ENCODE measurements around the gene MLANA.

Gene MLANA

DNA sequence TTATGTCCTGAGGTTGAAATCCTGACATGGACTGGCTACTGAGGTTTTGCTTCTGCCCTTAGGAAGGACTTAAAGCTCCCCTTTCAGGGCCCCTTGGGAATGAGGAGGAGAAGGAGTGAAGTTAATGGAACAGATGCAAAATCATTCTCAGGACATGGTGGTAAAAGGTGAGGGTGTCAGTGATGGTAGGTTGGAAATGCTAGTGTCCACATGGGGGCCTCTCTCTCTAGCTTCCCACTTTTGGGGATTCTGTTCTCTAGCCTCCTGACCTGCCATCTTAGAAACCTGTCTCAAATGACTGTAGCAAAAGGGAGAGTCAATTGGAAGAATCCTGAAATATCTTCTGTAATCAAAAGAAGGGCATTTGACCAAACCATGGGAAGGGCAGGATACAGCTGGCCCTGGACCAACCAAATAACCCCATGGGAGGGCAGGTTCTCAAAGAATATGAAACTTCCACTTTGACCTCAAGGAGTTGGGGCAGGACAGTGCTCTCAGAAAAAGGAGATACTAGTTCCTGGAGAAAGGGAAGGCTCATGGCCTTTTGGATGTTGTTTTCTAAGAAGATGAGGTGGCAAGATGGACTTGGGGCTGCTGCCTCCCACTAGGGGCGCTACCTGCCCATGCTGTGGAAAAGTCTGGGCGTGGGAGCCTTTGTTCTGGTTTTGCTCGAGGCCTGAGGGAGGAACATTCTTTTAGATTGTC is 21.2 kb upstream of the MLANA start:
- no peak overlapping the region for H3K4me3 ChIP-seq (ENCODE audit: low read depth, low read length)
- TF ChIP-seq, protein P1, sequence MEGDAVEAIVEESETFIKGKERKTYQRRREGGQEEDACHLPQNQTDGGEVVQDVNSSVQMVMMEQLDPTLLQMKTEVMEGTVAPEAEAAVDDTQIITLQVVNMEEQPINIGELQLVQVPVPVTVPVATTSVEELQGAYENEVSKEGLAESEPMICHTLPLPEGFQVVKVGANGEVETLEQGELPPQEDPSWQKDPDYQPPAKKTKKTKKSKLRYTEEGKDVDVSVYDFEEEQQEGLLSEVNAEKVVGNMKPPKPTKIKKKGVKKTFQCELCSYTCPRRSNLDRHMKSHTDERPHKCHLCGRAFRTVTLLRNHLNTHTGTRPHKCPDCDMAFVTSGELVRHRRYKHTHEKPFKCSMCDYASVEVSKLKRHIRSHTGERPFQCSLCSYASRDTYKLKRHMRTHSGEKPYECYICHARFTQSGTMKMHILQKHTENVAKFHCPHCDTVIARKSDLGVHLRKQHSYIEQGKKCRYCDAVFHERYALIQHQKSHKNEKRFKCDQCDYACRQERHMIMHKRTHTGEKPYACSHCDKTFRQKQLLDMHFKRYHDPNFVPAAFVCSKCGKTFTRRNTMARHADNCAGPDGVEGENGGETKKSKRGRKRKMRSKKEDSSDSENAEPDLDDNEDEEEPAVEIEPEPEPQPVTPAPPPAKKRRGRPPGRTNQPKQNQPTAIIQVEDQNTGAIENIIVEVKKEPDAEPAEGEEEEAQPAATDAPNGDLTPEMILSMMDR (IDR thresholded peaks at IDR 0.05; ENCODE audit: borderline replicate concordance, insufficient read depth, low read depth, low read length), result peak; percentile 81

DNA sequence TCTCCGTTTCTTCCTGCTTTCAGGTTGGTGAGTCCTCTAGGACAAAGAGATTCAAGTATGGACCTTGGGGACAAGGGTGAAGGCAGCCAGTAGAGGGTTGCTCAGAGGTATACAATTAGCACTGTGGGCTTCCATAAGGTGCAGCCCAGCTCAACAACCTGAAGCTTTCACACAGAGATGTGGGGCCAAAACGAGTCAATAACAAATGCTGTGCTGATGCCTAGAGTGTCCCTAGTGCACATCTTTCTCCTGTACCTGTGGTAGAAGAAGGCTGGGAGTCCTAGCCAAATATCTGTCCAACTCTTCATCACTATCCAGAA is 20.7 kb upstream of the MLANA start:
- no peak overlapping the region for H3K4me3 ChIP-seq (ENCODE audit: low read depth, low read length)
- TF ChIP-seq, protein P1 (IDR thresholded peaks at IDR 0.05; ENCODE audit: borderline replicate concordance, insufficient read depth, low read depth, low read length), result no peak

DNA sequence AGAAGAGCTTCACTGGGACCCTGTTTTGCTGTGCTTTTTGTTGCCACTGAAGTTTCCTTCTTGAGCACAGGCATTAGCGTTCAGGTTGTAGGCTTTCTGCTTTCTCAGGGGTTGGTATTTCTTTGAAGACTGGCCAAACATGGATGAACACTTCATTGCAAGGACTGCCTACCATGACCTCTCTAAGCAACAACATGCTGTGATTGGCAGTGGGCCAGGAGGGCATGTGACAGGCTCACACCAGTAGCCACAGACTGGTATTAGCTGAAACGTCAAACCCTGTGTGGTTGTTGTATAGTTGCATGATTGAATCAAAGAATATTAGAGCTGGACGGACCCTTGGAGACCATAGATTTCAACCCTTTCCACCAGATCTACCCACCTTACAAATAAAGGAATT is 20.0 kb upstream of the MLANA start:
- TF ChIP-seq, protein P1 (IDR thresholded peaks at IDR 0.05; ENCODE audit: borderline replicate concordance, insufficient read depth, low read depth, low read length), result no peak
- no peak overlapping the region for H3K4me3 ChIP-seq (ENCODE audit: low read depth, low read length)

DNA sequence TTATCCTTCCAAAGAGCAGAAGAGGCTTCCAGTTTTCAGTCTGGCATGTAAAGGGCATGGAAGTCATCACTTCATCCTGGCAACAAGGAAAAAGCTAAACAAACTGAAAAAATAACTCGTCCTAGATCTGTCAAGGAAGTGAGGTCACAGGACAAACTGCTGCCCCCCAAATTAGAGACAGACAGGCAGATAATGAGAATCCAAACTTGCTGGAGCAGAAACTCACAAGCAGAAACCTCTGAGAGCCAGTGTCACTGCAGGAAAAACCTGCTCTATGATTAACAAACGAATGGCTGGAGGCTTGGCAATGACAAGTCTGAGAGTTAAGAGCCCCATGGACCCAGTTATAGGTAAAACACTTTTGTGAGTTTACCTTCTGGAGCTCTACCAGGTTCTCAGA is 18.9 kb upstream of the MLANA start:
- no peak overlapping the region for H3K4me3 ChIP-seq (ENCODE audit: low read depth, low read length)
- TF ChIP-seq, protein P1 (IDR thresholded peaks at IDR 0.05; ENCODE audit: borderline replicate concordance, insufficient read depth, low read depth, low read length), result no peak

DNA sequence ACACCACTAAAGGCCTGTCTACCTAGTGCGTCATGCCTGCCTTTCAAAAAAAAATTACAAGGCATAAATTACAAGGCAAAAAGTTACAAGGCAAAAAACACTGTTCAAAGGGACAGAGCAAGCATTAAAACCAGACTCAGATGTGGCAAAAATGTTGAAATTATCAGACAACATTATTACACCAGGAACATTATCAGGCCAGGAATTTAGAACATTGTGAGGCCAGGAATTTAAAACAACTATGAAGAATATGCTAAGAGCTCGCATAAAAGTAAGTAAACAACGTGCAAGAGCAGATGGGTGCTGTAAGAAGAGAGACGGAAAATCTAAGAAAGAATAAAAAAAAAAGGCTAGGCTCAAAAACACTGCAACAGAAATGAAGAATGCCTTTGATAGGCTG is 18.2 kb upstream of the MLANA start:
- TF ChIP-seq, protein P1 (IDR thresholded peaks at IDR 0.05; ENCODE audit: borderline replicate concordance, insufficient read depth, low read depth, low read length), result no peak
- no peak overlapping the region for H3K4me3 ChIP-seq (ENCODE audit: low read depth, low read length)

DNA sequence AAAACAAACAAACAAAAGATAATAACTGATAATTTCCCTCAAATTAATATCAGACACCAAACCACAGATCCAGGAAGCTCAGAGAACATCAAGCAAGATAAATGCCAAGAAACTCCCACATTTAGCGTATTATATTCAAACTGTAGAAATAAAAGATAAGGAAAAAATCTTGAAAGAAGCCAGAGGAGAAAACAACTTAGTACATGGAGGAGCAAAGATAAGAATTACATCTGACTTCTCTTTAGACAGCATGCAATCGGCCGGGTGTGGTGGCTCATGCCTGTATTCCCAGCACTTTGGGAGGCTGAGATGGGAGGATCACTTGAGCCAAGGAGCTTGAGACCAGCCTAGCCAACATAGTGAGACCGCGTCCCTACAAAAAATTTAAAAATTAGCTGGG is 17.2 kb upstream of the MLANA start:
- TF ChIP-seq, protein P1 (IDR thresholded peaks at IDR 0.05; ENCODE audit: borderline replicate concordance, insufficient read depth, low read depth, low read length), result no peak
- H3K4me3 ChIP-seq (ENCODE audit: low read depth, low read length), result no peak overlapping the region

DNA sequence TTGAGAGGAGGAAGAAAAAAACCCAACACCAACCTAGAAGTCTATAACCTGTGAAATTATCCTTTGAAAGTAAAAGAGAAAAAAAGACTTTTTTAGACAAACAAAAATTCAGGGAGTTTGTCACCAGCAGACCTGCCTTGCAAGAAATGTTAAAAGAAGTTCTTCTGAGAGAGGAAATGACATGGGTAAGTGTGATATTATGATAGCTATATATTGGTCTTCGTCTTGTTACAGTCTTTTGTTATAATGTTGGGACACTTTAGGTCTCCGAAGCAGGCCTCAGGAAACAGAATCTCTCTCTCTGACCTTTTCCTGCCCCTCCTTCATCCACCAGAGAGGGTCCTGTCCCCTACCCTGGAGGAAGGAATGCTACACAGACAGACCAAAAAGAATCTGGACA is 16.6 kb upstream of the MLANA start:
- TF ChIP-seq, protein P1 (IDR thresholded peaks at IDR 0.05; ENCODE audit: borderline replicate concordance, insufficient read depth, low read depth, low read length), result no peak

More for the DNA sequence above, 16.6 kb upstream of the MLANA start:
- H3K4me3 ChIP-seq (ENCODE audit: low read depth, low read length), result no peak overlapping the region

Measured in GM12875 (cell line).